Dermis blood vessel endothelial cell (primary cell): ENCODE results near the gene PPP1R15B. TPM values are rescaled to one million over a fixed set of nuclear protein-coding genes. Genes with fewer than 3 reads are reported as not detected.

Experiments used
- DNase-seq: peaks from one replicate; pipeline ENCODE4 v3.0.0; 2010
- total RNA-seq: library from RNA; depleted of rRNA; stranded (reverse); fragments of >200 nt; gene quantifications from 2 replicates; pipeline ENCODE4 v1.2.3, GENCODE V29; 2014

Gene PPP1R15B
- total RNA-seq, 1 donor from 2014 or later: 28.2 TPM

GRCh38 chr1:204363335-204364114 is 48.1 kb downstream of the PPP1R15B start:
- peak; percentile 91 for DNase-seq

GRCh38 chr1:204362984-204363334 is 48.7 kb downstream of the PPP1R15B start:
- no peak for DNase-seq

- DNase-seq: no peak
Measured at GRCh38 chr1:204361781-204362180, 49.8 kb downstream of the PPP1R15B start.

- no peak for DNase-seq
Measured at GRCh38 chr1:204361341-204361771, 50.3 kb downstream of the PPP1R15B start.

GRCh38 chr1:204360314-204360713 is 51.3 kb downstream of the PPP1R15B start:
- no peak for DNase-seq

GRCh38 chr1:204359474-204360255 is 52.0 kb downstream of the PPP1R15B start, which contains the start of gene PLEKHA6:
Gene PLEKHA6 (minus strand): TSS chr1:204359929. CDS start chr1:204273727, 86,202 bp downstream.
- peak; percentile 29 for DNase-seq

- no peak for DNase-seq
Measured at GRCh38 chr1:204359131-204359473, 52.5 kb downstream of the PPP1R15B start.

- DNase-seq: no peak
Measured at GRCh38 chr1:204358605-204359004, 53.0 kb downstream of the PPP1R15B start.

GRCh38 chr1:204357551-204358490 is 53.8 kb downstream of the PPP1R15B start:
- DNase-seq: peak; percentile 31

GRCh38 chr1:204356997-204357396 is 54.6 kb downstream of the PPP1R15B start:
- no peak for DNase-seq

- DNase-seq: no peak
Measured at GRCh38 chr1:204355913-204356312, 55.7 kb downstream of the PPP1R15B start.

- DNase-seq: no peak
Measured at GRCh38 chr1:204354579-204354978, 57.0 kb downstream of the PPP1R15B start.

Other genes with a start within 250 kb of the PPP1R15B start
- not detected in 2 replicates for gene REN, start 245.5 kb downstream of the PPP1R15B start, total RNA-seq
- gene KISS1, start 215.3 kb downstream of the PPP1R15B start, total RNA-seq: 0.14 TPM in 1 of 2 replicates, not detected in the other
- gene GOLT1A, start 197.8 kb downstream of the PPP1R15B start, total RNA-seq: not detected in 2 replicates
- gene PLEKHA6, start 51.9 kb downstream of the PPP1R15B start, total RNA-seq: 0.51 and 3.5 TPM in 2 replicates
- gene PIK3C2B, start 83.0 kb upstream of the PPP1R15B start, total RNA-seq: 29.3 and 37.3 TPM in 2 replicates
- 19.3 and 30.8 TPM in 2 replicates for gene MDM4, start 104.6 kb upstream of the PPP1R15B start, total RNA-seq